ENCODE results near the gene IMPDH2. TPM values are rescaled to one million over a fixed set of nuclear protein-coding genes. Genes with fewer than 3 reads are reported as not detected.

IMPDH2 gene
- total RNA-seq, 1 experiment from 2014 or later: 599 TPM

GRCh38 chr3:49015072-49015471, 14.1 kb downstream of the IMPDH2 start:
- H3K79me2 ChIP-seq (ENCODE audit: insufficient read depth, low read length): peaks cover 50% of the 10 kb centered on the region
- intact Hi-C loops (cut with micrococcal nuclease): no loop called here

More at GRCh38 chr3:49015072-49015471, 14.1 kb downstream of the IMPDH2 start:
- Histone ChIP-seq H3K36me3 (ENCODE audit: control insufficient read depth in 1 of 2, insufficient read depth in 2 of 2, low read length in 2 of 2) (peaks cover 19 to 36% of the 10 kb centered on the region in 2 experiments; a peak in 3 of 4 replicates), H3K4me1 (ENCODE audit: control insufficient read depth in 1 of 2, insufficient read depth in 2 of 2, low read length in 2 of 2) (peaks cover 14 to 38% of the 10 kb centered on the region in 2 experiments), H3K4me2 (ENCODE audit: low read length) (no peak overlapping the region), H3K4me3 (replicated peaks in 1 of 2; ENCODE audit: low read depth in 1 of 2, low read length in 2 of 2) (no peak overlapping the region), H3K9me3 (ENCODE audit: control insufficient read depth in 1 of 2, insufficient read depth in 1 of 2, low read depth in 1 of 2, low read length in 2 of 2) (no peaks in the 10 kb centered on the region), H3K27ac (ENCODE audit: low read depth, low read length) (no peak overlapping the region), H3K27me3 (ENCODE audit: insufficient read depth, low read length) (no peaks in the 10 kb centered on the region), H3K9ac (ENCODE audit: low read length) (no peak overlapping the region), H4K20me1 (ENCODE audit: insufficient read depth) (no peaks in the 10 kb centered on the region), H2AFZ (ENCODE audit: low read depth, low read length, poor library complexity, severe bottlenecking) (no peak overlapping the region), H3K9me2 (ENCODE audit: insufficient read depth) (no peaks in the 10 kb centered on the region)
- DNase-seq (ENCODE audit: low read depth, low spot score) (no peak), ATAC-seq (no peak)
- no peak for TF ChIP-seq YY1 (IDR thresholded peaks at IDR 0.05; ENCODE audit: extremely low read depth, insufficient replicate concordance, low read depth, low read length)
- no peak for TF ChIP-seq CEBPB (IDR thresholded peaks at IDR 0.05; ENCODE audit: low read depth)
- no peak for TF ChIP-seq SIN3A (IDR thresholded peaks at IDR 0.05; ENCODE audit: low read depth)
- TF ChIP-seq CBX3 (IDR thresholded peaks at IDR 0.05; ENCODE audit: low read depth): no peak
- no peak for TF ChIP-seq TCF7L2 (IDR thresholded peaks at IDR 0.05; ENCODE audit: borderline replicate concordance, extremely low read depth, insufficient read depth, insufficient read length)
- TF ChIP-seq SP1 (IDR thresholded peaks at IDR 0.05; ENCODE audit: low read depth): no peak
- TF ChIP-seq JUND (IDR thresholded peaks at IDR 0.05): no peak
- TF ChIP-seq RAD21 (IDR thresholded peaks at IDR 0.05; ENCODE audit: low read depth): no peak
- TF ChIP-seq ATF3 (IDR thresholded peaks at IDR 0.05): no peak
- TF ChIP-seq EGR1 (IDR thresholded peaks at IDR 0.05; ENCODE audit: low read depth): no peak
- TF ChIP-seq POLR2A (IDR thresholded peaks at IDR 0.05; ENCODE audit: borderline replicate concordance, extremely low read depth, insufficient read depth, insufficient read length): no peak
- no peak for TF ChIP-seq MAX (IDR thresholded peaks at IDR 0.05)
- CTCF ChIA-PET: no interaction called here
- no TSS peak for BruUV-seq (replicated peaks)
- POLR2A ChIA-PET: interaction anchor here (4.1 kb wide), 1 partner anchor 7 kb away, joined by 39 read pairs; the partner anchor contains the start of gene WDR6
- RAD21 ChIA-PET (ENCODE audit: low non-redundant PET in 1 of 2, low total read pairs in 2 of 2, uncharacterized antibody in 2 of 2, unreplicated experiment in 2 of 2): no interaction called here

Data from HCT116 (cell line).